NCI-H2171 (cell line): ENCODE measurements around the gene PLEKHH2.
"Not testable (repeated sequence)": the region's sequence is repeated elsewhere in the genome, so short reads cannot be mapped to it uniquely, and the experiment has no call there.

Experiments
- DNase-seq: peaks from one replicate; lab custom pipeline; 2025; lab: John Stamatoyannopoulos, UW

PLEKHH2 gene

DNA sequence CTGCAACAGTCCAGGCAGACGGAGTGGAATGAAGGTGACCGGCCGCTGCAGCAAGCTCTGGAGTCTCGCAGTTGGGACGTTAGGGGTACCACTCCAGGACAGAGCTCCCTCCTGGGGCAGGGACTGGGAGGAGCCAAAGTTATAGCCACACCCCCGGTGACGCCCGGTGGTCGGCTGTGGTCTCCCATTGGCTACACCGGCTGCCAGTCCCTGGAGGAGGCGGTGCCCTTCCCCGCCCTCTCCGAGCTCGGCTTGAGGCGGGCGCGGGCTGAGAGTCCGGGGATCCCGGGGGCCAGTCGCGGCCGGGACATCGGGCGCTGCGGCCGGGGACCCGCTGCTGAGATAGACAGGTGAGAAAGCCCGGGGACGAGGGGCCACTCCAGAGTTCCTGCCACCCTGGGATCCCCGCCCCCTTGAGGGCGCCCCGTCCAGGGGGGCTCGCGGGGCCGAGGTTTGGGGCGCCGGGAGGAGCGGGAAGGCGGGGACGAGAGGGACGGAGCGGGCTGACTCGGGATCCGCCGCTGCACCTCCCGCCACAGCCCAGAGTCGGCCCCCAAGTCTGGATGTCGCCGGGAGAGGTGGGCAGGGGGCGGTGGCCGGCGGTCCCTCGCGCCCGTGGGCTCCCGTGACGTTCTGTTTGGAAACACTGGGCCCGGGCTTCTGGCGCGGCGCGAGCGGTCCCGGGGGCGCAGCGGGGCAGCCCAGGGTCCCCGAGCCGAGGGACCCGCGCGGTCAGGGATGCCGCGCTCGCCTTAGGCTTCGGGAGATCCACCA, at the start of gene PLEKHH2:
Gene PLEKHH2, plus strand, starts transcription at position 231 of the 774 bp plus-strand sequence. CDS start 7,414 bp downstream, outside the sequence.
- DNase-seq, result peak; percentile 77

- DNase-seq, result no peak
Measured at GRCh38 chr2:43592443-43592842, 44.6 kb upstream of the PLEKHH2 start.

- DNase-seq, result no peak
Measured at GRCh38 chr2:43593254-43593653, 43.8 kb upstream of the PLEKHH2 start.

- DNase-seq, result no peak
Measured at GRCh38 chr2:43594875-43595274, 42.2 kb upstream of the PLEKHH2 start.

DNA sequence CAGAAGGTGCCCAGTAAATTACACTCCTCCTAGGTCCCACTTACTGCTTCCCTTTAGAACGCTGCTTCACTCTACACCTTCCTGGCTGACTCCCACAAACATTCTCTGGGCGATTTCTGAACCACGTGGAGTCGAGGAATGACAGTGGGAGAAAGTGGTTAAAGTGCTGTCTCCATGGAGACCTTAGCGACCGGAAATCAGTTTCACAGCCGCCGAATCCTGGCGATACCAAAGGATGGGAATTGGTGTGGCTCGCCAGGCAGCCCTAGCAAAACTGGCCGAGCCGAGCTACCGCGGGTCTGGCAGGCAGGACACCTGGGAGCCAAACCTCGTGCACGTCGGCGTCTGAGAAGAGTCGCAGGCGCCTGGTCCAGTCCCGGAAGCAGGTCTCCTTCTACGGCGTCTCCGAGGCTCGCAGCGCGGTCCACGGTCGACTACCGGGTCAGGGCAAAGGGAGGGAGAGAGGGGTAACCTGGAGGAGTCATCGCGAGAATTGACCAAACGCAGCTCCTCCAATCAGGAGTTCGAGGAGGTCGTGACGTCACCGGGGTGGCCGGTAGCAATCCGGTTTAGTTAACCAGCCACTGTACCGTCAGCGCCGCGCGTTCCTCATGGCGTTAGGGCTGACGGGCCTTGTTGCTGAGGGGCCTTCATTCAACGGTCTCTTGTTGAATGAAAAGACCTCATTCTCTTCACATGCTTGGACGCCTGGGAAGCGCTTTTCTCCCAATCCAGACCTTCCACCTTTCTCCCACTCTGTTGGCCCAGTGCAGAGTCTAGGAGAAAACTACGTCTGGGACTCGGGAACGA, 41.3 kb upstream of the PLEKHH2 start, which contains the start of gene THADA:
Gene THADA, minus strand, starts transcription at position 436 of the 810 bp plus-strand sequence. CDS start 3,646 bp downstream, outside the sequence.
- peak; percentile 97 for DNase-seq

GRCh38 chr2:43600596-43600995, 36.5 kb upstream of the PLEKHH2 start:
- DNase-seq, result not testable (repeated sequence)

GRCh38 chr2:43604674-43605073, 32.4 kb upstream of the PLEKHH2 start:
- DNase-seq, result no peak

DNA sequence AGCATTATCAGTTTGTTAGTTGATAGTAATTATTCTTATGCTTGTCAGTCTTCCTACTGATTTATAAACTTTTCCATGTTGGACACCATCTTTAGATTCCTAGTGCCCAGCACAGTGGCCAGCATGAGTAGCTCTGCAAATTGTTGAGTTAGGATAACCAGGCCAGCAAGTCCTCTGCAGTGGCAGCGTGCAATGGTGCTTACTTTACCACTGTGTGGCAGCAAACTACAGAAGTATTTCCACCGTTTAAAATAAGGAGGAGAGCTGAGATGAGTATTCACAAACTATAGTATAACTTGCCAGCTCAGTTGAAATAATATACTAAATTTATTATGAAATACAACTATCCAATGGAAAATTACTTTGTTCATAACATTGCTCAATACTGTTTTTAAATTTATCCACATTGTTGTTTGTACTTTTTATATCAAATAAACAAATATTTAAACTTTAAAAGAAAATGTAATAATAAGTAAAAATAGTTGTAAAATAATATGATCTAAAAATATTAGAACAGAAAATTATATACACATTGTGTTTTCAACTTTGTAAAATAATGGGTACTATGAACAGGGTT, 31.9 kb upstream of the PLEKHH2 start:
- DNase-seq, result peak; percentile 2

DNA sequence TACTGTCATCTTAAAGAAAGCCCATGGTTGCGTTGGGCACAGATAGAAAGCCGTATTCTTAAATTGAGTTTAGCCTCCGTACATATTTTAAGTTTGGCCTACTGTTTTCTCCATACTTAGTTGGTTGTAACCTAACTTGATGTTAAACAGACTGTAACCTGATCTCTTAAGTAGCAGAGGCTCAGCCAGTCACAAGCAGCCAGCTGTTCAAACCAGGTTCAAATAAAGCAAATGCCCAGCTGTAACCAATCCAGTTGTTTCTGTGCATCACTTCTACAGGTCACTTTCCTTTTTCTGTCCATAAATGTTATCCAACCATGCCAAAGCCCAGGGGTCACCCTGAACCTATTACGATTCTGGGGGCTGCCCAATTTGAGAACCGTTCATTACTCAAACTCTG, 31.2 kb upstream of the PLEKHH2 start:
- peak; percentile 20 for DNase-seq

GRCh38 chr2:43609290-43609918, 27.7 kb upstream of the PLEKHH2 start:
- DNase-seq, result peak; percentile 28

GRCh38 chr2:43610361-43610760, 26.7 kb upstream of the PLEKHH2 start:
- DNase-seq, result no peak

DNA sequence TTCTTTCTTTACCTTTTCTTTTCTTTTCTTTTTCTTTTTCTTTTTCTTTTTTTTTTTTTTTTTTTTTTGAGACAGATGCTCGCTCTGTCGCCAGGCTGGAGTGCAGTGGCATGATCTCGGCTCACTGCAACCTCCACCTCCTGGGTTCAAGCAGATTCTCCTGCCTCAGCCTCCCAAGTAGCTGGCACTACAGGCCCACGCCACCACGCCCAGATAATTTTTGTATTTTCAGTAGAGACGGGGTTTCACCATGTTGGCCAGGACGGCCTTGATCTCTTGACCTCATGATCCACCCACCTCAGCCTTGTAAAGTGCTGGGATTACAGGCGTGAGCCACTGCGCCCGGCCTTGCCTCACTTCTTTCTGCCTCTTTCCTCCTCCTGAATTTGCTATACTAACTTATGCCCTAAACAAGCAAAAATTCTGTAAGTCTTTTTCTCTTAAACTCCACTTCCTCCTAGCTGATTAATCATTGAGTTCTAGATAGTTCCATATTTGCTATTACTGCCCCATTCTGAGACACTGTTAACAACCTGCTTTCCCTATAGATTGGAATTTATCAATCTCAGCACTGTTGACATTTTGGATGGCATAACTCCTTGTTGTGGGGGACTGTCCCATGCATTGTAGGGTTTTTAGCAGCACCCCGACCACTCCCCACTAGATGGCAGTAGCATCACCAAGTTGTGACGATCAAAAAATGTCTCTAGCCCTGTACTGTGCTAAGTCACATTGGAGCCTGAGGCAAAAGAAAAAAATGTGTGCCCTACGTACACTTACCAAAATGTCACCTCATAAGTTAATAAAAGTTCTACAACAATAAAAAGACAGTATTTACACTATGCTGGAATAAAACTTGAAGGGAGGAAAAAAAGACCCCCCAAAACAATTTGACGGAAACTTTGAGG, 24.8 kb upstream of the PLEKHH2 start:
- DNase-seq, result peak; percentile 46

GRCh38 chr2:43612944-43613343, 24.1 kb upstream of the PLEKHH2 start:
- no peak for DNase-seq

DNA sequence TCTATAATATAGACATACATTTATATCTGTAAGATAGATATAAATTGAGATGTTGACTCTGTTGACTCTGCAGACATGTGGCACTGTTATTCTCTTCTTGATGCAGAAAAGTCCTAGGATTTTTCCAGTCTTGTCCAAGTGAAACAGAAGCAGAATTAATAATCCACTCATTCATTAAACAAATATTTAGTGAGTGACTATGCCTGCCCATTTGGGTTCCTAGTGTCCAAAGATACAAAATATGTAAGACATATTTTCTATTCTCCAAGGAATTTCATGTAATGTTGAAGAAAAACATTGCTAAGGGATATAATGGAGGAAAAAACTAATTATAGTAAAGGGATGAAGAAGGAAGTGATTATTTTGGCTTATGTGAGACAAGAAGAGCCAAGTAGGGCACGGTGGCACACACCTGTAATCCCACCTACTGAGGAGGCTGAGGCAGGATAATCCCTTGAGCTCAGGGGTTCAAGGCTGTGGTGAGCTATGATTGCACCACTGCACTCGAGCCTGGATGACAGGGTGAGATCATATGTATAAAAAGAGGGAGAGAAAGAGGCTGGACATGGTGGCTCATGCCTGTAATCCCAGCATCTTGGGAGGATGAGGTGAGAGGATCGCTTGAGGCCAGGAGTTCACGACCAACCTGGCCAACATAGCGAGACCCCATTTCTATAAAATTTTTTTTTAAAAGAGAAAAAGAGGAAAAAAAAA, 19.9 kb upstream of the PLEKHH2 start:
- no peak for DNase-seq

- no peak for DNase-seq
Measured at GRCh38 chr2:43619511-43619910, 17.5 kb upstream of the PLEKHH2 start.

GRCh38 chr2:43622931-43623451, 14.1 kb upstream of the PLEKHH2 start:
- no peak for DNase-seq

GRCh38 chr2:43631618-43632317, 5.3 kb upstream of the PLEKHH2 start:
- no peak for DNase-seq

- DNase-seq, result no peak
Measured at GRCh38 chr2:43634604-43635306, 2.3 kb upstream of the PLEKHH2 start.

GRCh38 chr2:43636153-43636552, 907 bp upstream of the PLEKHH2 start:
- DNase-seq, result not testable (repeated sequence)
